OCI-LY3 (cell line): ENCODE data around the gene CBX1.

ENCODE experiments used
- CTCF ChIP-seq: fragments of 200-600, 300-600 bp; sonication (generic); IDR thresholded peaks from 2 replicates; pipeline ENCODE4 v1.5.1; 2014; ENCODE audit warnings: antibody characterized with exemption, low read length, low read depth
- EZH2phosphoT487 ChIP-seq: fragments of 200-600 bp; shearing (Covaris generic); IDR thresholded peaks from 2 replicates; pipeline ENCODE4 v1.6.1; 2018; ENCODE audit warnings: antibody characterized with exemption, mixed run types, low read depth

GRCh38 chr17:48126532-48126850, 25.2 kb upstream of the CBX1 start:
- TF ChIP-seq CTCF = no peak
- TF ChIP-seq EZH2phosphoT487 = no peak
